IMR-90 (cell line): ENCODE measurements around the gene CDA.

ENCODE experiments used
- CTCF ChIP-seq: conservative IDR thresholded peaks from 2 replicates; pipeline ENCODE4 v1.5.1; 2012; ENCODE audit warnings: mild to moderate bottlenecking, low read depth, low read length, improper control_type of control experiment
- RAD21 ChIP-seq: IDR thresholded peaks from 2 replicates; pipeline ENCODE4 v1.6.1; 2012; ENCODE audit warnings: low read length, improper control_type of control experiment
- USF2 ChIP-seq: fragments of 150-350 bp; IDR thresholded peaks from 2 replicates; pipeline ENCODE4 v1.6.1; 2017; ENCODE audit warnings: mild to moderate bottlenecking, antibody characterized with exemption, low read length, low read depth

- TF ChIP-seq CTCF (no peak), USF2 (no peak), RAD21 (no peak)
These were observed 54.2 kb downstream of the CDA start for GRCh38 chr1:20643080-20643479.
